Aorta (tissue), 5 donors: ENCODE measurements around the gene TRPM2. TPM values are rescaled to one million over a fixed set of nuclear protein-coding genes. Genes with fewer than 3 reads are reported as not detected.
A peak's percentile ranks its signal among the peaks of the same experiment; 100 is the strongest.

Source experiments
- ATAC-seq: fragments of 200-7000 bp; cut with Tn5 transposase; one replicate; pipeline ENCODE4 v1.9.1; 2022; ENCODE audit warnings: moderate library complexity; ENCODE audit not compliant: low FRiP score
- DNase-seq, 2 donors: peaks; one replicate each; pipeline ENCODE4 v3.0.0-alpha.2; 2020
- H3K27ac ChIP-seq, 2 donors: one replicate each; pipeline ENCODE4 v1.5.1; 2013; ENCODE audit warnings: low read length in 2 of 2, mild to moderate bottlenecking in 2 of 2, moderate library complexity in 2 of 2, control low read depth in 1 of 2, inconsistent platforms in 1 of 2, low read depth in 1 of 2
- H3K27me3 ChIP-seq, 2 donors: one replicate each; pipeline ENCODE4 v1.6.1; 2013; ENCODE audit warnings: control low read depth in 1 of 2, low read length in 1 of 2, mild to moderate bottlenecking in 1 of 2, moderate library complexity in 1 of 2; ENCODE audit not compliant: insufficient read depth in 2 of 2, control insufficient read depth in 1 of 2
- H3K36me3 ChIP-seq, 2 donors: one replicate each; pipeline ENCODE4 v1.6.1; 2013; ENCODE audit warnings: control low read depth in 1 of 2, low read length in 1 of 2, mild to moderate bottlenecking in 1 of 2; ENCODE audit not compliant: insufficient read depth in 2 of 2, control insufficient read depth in 1 of 2
- H3K4me1 ChIP-seq, 2 donors: one replicate each; pipeline ENCODE4 v1.6.1; 2013; ENCODE audit warnings: low read length in 2 of 2, control low read depth in 1 of 2, mild to moderate bottlenecking in 1 of 2, moderate library complexity in 1 of 2; ENCODE audit not compliant: insufficient read depth in 2 of 2, control insufficient read depth in 1 of 2
- H3K4me3 ChIP-seq, 2 donors: one replicate each; pipeline ENCODE4 v1.5.1; 2013; ENCODE audit warnings: low read length in 2 of 2, control low read depth in 1 of 2, mild to moderate bottlenecking in 1 of 2
- H3K9me3 ChIP-seq: one replicate; pipeline ENCODE4 v1.6.1; 2013; ENCODE audit warnings: mild to moderate bottlenecking, low read length; ENCODE audit not compliant: control insufficient read depth
- WGBS, 2 donors: extraction: QIAGEN DNeasy Blood & Tissue Kit; methylation state at CpG; one replicate each; pipeline ENCODE4 v1.1.7; 2013; 5-methylcytosine and 5-hydroxymethylcytosine counted together
- intact Hi-C, 2 donors: fragments of 100-400 bp; cut with DNase I; formaldehyde crosslinking; loops; one replicate each; pipeline versions ENCODE4 v1.14.2 to v1.15.0; 2022
- polyA plus RNA-seq, 2 donors: library from polyadenylated mRNA; stranded (reverse); fragments of 200-250 nt; gene quantifications; one replicate each; pipeline ENCODE4 v1.2.3, GENCODE V29; 2013
- total RNA-seq, 2 donors: library from RNA; stranded (reverse); fragmentation: NEBNext Ultra II Directional; extraction: Animal tissue kit (Norgen Biotek cat#: 25700); gene quantifications; one replicate each; pipeline ENCODE4 v1.2.1, GENCODE V29; 2021
- donor health status: healthy with polysubstance abuse.
- donor health status: Bipolar disorder and iron deficiency.
- donor health status: DM: no; HTN: no; CAD: no.
- donor health status: DM: no; HTN: no; CAD: no.
- donor health status: DM: yes; HTN: yes; CAD: no.

TRPM2 gene
- total and polyA plus RNA-seq, 4 donors: 2.2 to 15.8 (median 5.9) TPM

DNA sequence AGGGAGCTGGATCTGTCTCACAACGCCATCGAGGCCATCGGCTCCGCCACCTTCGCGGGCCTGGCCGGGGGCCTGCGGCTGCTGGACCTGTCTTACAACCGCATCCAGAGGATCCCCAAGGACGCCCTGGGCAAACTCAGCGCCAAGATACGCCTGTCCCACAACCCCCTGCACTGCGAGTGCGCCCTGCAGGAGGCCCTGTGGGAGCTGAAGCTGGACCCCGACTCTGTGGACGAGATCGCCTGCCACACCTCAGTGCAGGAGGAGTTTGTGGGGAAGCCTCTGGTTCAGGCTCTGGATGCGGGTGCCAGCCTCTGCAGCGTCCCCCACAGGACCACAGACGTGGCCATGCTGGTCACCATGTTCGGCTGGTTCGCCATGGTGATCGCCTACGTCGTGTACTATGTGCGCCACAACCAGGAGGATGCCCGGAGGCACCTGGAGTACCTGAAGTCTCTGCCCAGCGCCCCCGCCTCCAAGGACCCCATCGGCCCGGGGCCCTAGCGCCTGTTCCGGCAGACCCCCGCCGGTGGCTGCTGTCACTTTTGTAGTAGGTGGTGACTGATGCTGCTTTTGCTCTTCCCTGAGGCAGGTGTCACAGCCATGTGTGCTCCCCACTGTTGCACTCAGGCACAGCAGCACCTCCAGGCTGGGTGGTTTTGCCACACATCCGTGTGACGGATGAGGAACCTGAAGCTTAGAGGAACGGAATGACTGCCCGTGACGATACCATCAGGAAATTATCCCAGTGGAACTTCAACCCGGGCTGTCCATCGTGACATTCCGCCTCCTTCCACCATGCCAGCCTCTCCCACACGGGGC is 103.7 kb downstream of the TRPM2 start:
- ATAC-seq (no peak), DNase-seq (peak in 1 of 2 donors; percentile 73)
- Histone ChIP-seq H3K27ac (no peak overlapping the region), H3K27me3 (no peaks in the 10 kb centered on the region), H3K9me3 (no peaks in the 10 kb centered on the region), H3K36me3 (no peaks in the 10 kb centered on the region), H3K4me3 (no peak overlapping the region), H3K4me1 (no peaks in the 10 kb centered on the region)
- 96 to 98% methylated on average over 44 of the region's 44 CpGs for WGBS, 2 donors
- intact Hi-C loops: loop anchor here in 1 of 2 donors (5.0 kb wide), 1 partner anchor 115 kb away; no protein-coding TSS in a partner anchor

DNA sequence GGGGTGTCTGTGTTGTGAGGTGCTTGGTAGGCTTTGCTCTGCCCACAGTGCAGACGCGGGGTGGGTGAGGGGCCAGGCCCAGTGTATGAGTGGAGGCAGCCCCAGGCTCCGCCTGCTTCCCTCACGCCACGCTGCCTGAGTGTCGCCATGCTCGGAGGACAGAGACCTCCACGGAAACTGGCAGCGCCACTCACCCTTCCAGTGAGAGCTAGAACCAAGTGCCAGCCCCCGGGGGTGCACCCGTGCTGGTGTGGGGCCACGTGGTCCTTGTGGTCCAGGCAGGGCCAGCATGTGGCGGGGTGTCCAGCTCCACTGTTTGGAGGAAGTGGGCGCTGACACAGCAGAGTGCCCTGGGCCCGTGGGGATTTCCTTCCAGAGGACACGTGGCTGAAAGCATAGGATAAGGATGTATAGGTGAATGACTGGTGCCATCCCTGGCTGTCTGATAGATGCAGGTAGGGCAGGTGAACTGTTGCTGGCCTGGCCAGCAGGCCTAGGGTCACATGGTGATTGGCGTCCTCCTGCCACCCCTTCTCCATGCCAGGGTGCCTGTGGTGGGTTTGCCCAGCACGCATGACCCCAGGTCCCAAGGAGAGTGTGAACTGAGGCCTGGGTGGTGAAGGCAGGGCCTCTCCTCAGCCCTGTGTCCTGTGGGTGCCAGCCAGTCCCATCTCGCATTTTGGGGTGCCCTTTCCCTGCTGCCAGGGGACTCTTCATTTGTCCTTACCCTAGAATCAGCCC is 105.7 kb downstream of the TRPM2 start:
- no peaks in the 10 kb centered on the region for H3K27me3 ChIP-seq
- no peak overlapping the region for H3K4me3 ChIP-seq
- intact Hi-C loops: loop anchor here in 1 of 2 donors (5.0 kb wide), 1 partner anchor 117 kb away; no protein-coding TSS in a partner anchor
- DNase-seq: peak in 1 of 2 donors; percentile 71
- H3K9me3 ChIP-seq: no peaks in the 10 kb centered on the region
- WGBS, 2 donors: 93 to 95% methylated on average over 18 to 19 of the region's 19 CpGs
- H3K36me3 ChIP-seq: no peaks in the 10 kb centered on the region
- no peaks in the 10 kb centered on the region for H3K4me1 ChIP-seq
- ATAC-seq: no peak
- no peak overlapping the region for H3K27ac ChIP-seq

DNA sequence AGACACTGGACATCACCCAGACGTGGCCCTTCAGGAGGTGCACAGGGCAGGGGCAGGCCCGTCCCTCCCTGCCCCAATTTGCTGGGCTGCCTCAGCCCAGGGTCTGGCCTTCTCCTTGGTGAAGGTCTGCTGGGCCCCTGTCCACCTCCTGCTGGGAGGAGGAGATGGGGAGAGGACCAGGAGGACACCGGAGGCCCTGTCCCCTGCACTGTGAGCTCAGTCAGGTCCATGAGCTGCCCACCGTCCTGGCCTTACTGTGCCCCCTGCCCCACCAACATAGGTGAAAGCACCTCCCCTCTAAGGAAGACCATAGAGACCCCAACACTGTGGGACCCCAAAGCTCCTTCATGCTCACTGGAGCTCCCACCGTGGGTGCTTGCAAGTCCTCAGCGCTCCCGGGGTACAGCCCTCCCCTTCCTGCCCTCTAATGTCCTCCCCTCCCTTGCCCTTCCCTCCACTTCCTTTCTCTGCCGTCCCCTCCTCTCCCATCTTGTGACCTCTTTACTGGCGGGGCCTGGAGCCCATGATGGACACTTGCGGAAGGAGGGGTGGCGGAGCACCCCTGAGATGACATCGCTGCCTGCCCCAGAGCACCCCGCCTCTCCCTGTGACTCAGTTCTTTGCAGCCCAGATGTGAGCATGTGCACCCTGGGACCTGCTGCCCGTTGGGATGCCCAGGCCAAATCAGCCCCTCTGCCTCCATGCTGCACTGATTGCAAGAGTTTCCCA is 106.5 kb downstream of the TRPM2 start:
- ATAC-seq (no peak), DNase-seq (peak in 1 of 2 donors; percentile 55)
- Histone ChIP-seq H3K36me3 (no peaks in the 10 kb centered on the region), H3K27me3 (no peaks in the 10 kb centered on the region), H3K4me3 (no peak overlapping the region), H3K9me3 (no peaks in the 10 kb centered on the region), H3K27ac (no peak overlapping the region), H3K4me1 (no peaks in the 10 kb centered on the region)
- intact Hi-C loops: loop anchor here in 1 of 2 donors (5.0 kb wide), 1 partner anchor 118 kb away; no protein-coding TSS in a partner anchor
- WGBS, 2 donors: 84 to 90% methylated on average over 14 of the region's 14 CpGs

DNA sequence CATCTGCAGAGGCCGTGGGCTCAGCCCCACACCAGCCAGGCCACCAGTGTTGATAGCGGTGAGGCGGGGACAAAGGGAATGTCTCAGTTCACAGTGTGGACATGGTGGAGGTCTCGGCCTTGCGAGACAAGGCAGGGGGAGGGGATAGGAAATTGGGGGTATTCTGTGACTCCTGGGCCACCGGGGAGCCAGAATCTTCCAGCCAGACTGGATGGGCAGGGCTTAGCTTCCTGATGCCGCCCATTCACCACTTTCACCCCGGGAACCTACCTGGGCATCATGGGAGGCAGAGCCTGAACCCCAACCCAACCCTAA is 107.0 kb downstream of the TRPM2 start:
- ATAC-seq (no peak), DNase-seq (peak in 1 of 2 donors; percentile 8)
- Histone ChIP-seq H3K36me3 (no peaks in the 10 kb centered on the region), H3K27ac (no peak overlapping the region), H3K27me3 (no peaks in the 10 kb centered on the region), H3K4me3 (no peak overlapping the region), H3K9me3 (no peaks in the 10 kb centered on the region), H3K4me1 (no peaks in the 10 kb centered on the region)
- WGBS, 2 donors: 94 to 95% methylated on average over 8 of the region's 8 CpGs
- intact Hi-C loops: no loop called here

DNA sequence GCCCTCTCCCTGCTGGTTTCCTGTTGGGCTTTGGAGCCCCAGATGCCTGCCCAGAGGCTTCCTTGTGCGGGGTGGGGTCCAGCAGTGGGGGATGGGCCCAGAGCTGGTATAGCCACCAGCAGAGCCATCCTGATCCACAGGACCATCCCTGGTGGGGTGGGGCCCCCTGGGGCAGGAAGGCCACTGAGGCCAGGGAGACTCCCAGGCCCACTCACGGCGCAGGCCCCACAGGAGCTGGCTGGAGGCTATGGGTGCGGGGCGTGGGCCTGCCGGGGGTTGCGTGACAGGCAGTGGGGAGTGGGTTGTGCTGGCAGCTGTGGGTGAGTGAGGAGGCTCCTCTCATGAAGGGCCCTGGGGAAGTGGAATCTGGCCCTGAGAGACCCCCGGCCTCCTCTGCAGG is 107.6 kb downstream of the TRPM2 start:
- peak; percentile 16 for ATAC-seq
- peak in 1 of 2 donors; percentile 70 for DNase-seq
- Histone ChIP-seq H3K27me3 (no peaks in the 10 kb centered on the region), H3K4me1 (no peaks in the 10 kb centered on the region), H3K9me3 (no peaks in the 10 kb centered on the region), H3K4me3 (no peak overlapping the region), H3K27ac (no peak overlapping the region), H3K36me3 (no peaks in the 10 kb centered on the region)
- intact Hi-C loops: no loop called here
- WGBS, 2 donors: 98% methylated on average over 7 to 8 of the region's 8 CpGs

- Histone ChIP-seq H3K9me3 (no peaks in the 10 kb centered on the region), H3K4me3 (no peak overlapping the region), H3K27ac (no peak overlapping the region), H3K27me3 (no peaks in the 10 kb centered on the region), H3K36me3 (no peaks in the 10 kb centered on the region), H3K4me1 (no peaks in the 10 kb centered on the region)
- DNase-seq (peak in 1 of 2 donors; percentile 70), ATAC-seq (no peak)
- intact Hi-C loops: no loop called here
- 74 to 78% methylated on average over 15 of the region's 15 CpGs for WGBS, 2 donors
Measured at GRCh38 chr21:44461464-44462001, 108.1 kb downstream of the TRPM2 start.

- intact Hi-C loops: no loop called here
- DNase-seq: peak; percentile 39 to 71
- 92 to 93% methylated on average over 25 of the region's 25 CpGs for WGBS, 2 donors
Measured at GRCh38 chr21:44462086-44462833, 108.8 kb downstream of the TRPM2 start.

GRCh38 chr21:44462834-44463200 is 109.4 kb downstream of the TRPM2 start:
- Histone ChIP-seq H3K9me3 (no peaks in the 10 kb centered on the region), H3K27ac (no peak overlapping the region), H3K4me3 (no peak overlapping the region), H3K4me1 (no peaks in the 10 kb centered on the region), H3K27me3 (no peaks in the 10 kb centered on the region), H3K36me3 (no peaks in the 10 kb centered on the region)
- intact Hi-C loops: no loop called here
- WGBS, 2 donors: 87 to 91% methylated on average over 11 of the region's 11 CpGs
- peak in 1 of 2 donors; percentile 66 for DNase-seq
- no peak for ATAC-seq

More at GRCh38 chr21:44462086-44462833, 108.8 kb downstream of the TRPM2 start:
- H3K4me3 ChIP-seq: no peak overlapping the region
- no peaks in the 10 kb centered on the region for H3K27me3 ChIP-seq
- H3K9me3 ChIP-seq: no peaks in the 10 kb centered on the region
- no peaks in the 10 kb centered on the region for H3K4me1 ChIP-seq
- ATAC-seq: no peak
- no peak overlapping the region for H3K27ac ChIP-seq
- H3K36me3 ChIP-seq: no peaks in the 10 kb centered on the region
